Nephron progenitor cell (in vitro differentiated cells): Measurements from ENCODE around the gene VIM.

Source experiments
- DNase-seq: peaks from one replicate; pipeline ENCODE4 v3.0.0; 2021
- H3K27ac Mint-ChIP-seq: 2 replicates; pipeline ENCODE4 v1.8.0; 2021; ENCODE audit warnings: mild to moderate bottlenecking, moderate library complexity, mixed read lengths
- H3K27me3 Mint-ChIP-seq: 2 replicates; pipeline ENCODE4 v1.8.0; 2021; ENCODE audit warnings: mild to moderate bottlenecking, low read depth, mixed read lengths; ENCODE audit not compliant: poor library complexity
- H3K36me3 Mint-ChIP-seq: 2 replicates; pipeline ENCODE4 v1.8.0; 2021; ENCODE audit warnings: low read depth, mixed read lengths
- H3K4me1 Mint-ChIP-seq: 2 replicates; pipeline ENCODE4 v1.8.0; 2021; ENCODE audit warnings: mixed read lengths
- H3K4me3 Mint-ChIP-seq: 2 replicates; pipeline ENCODE4 v1.8.0; 2021; ENCODE audit warnings: mild to moderate bottlenecking, moderate library complexity, mixed read lengths
- H3K9me3 Mint-ChIP-seq: 2 replicates; pipeline ENCODE4 v1.8.0; 2021; ENCODE audit warnings: mild to moderate bottlenecking, moderate library complexity, mixed read lengths
- CTCF ChIP-seq: fragments of 200-600 bp; sonication (generic); IDR thresholded peaks from 2 replicates; pipeline ENCODE4 v1.5.0; 2021; ENCODE audit warnings: antibody characterized with exemption

Gene VIM

GRCh38 chr10:17210361-17210760 lies 17.7 kb upstream of the VIM start:
- peaks cover 23% of the 10 kb centered on the region for H3K4me1 Mint-ChIP-seq
- H3K4me3 Mint-ChIP-seq, result no peak overlapping the region
- no peaks in the 10 kb centered on the region for H3K36me3 Mint-ChIP-seq
- H3K27ac Mint-ChIP-seq, result no peak overlapping the region
- no peak for DNase-seq
- peaks cover 2% of the 10 kb centered on the region for H3K27me3 Mint-ChIP-seq
- no peaks in the 10 kb centered on the region for H3K9me3 Mint-ChIP-seq
- no peak for TF ChIP-seq CTCF

- no peak for DNase-seq
- no peak overlapping the region for H3K4me3 Mint-ChIP-seq
- no peak for TF ChIP-seq CTCF
- H3K27ac Mint-ChIP-seq, result no peak overlapping the region
- no peaks in the 10 kb centered on the region for H3K36me3 Mint-ChIP-seq
- peaks cover 2% of the 10 kb centered on the region for H3K27me3 Mint-ChIP-seq
- peaks cover 21% of the 10 kb centered on the region for H3K4me1 Mint-ChIP-seq
- no peaks in the 10 kb centered on the region for H3K9me3 Mint-ChIP-seq
Measured at GRCh38 chr10:17212802-17213221, 15.2 kb upstream of the VIM start.

- TF ChIP-seq CTCF, result no peak
- H3K36me3 Mint-ChIP-seq, result no peaks in the 10 kb centered on the region
- no peak overlapping the region for H3K27ac Mint-ChIP-seq
- peaks cover 2% of the 10 kb centered on the region for H3K27me3 Mint-ChIP-seq
- no peaks in the 10 kb centered on the region for H3K9me3 Mint-ChIP-seq
- H3K4me3 Mint-ChIP-seq, result no peak overlapping the region
- H3K4me1 Mint-ChIP-seq, result peaks cover 21% of the 10 kb centered on the region
- no peak for DNase-seq
Measured at GRCh38 chr10:17213646-17214349, 14.2 kb upstream of the VIM start.

- H3K36me3 Mint-ChIP-seq, result no peaks in the 10 kb centered on the region
- no peak overlapping the region for H3K4me3 Mint-ChIP-seq
- DNase-seq, result no peak
- no peaks in the 10 kb centered on the region for H3K9me3 Mint-ChIP-seq
- H3K27me3 Mint-ChIP-seq, result peaks cover 2% of the 10 kb centered on the region
- H3K27ac Mint-ChIP-seq, result no peak overlapping the region
- peaks cover 21% of the 10 kb centered on the region for H3K4me1 Mint-ChIP-seq
- TF ChIP-seq CTCF, result no peak
Measured at GRCh38 chr10:17214526-17214925, 13.5 kb upstream of the VIM start.

GRCh38 chr10:17214971-17215781 lies 12.9 kb upstream of the VIM start:
- DNase-seq, result no peak
- peaks cover 24% of the 10 kb centered on the region for H3K4me1 Mint-ChIP-seq

More at GRCh38 chr10:17214971-17215781, 12.9 kb upstream of the VIM start:
- Mint-ChIP-seq H3K4me3 (no peak overlapping the region), H3K9me3 (no peaks in the 10 kb centered on the region), H3K36me3 (no peaks in the 10 kb centered on the region), H3K27ac (no peak overlapping the region), H3K27me3 (peaks cover 2% of the 10 kb centered on the region)
- TF ChIP-seq CTCF, result no peak
